Stimulated activated CD8-positive, alpha-beta memory T cell treated with anti-CD3 and anti-CD28 coated beads, Interleukin-12 subunit alpha, Interleukin-12 subunit beta, amount 100 ng/mL, for 4 hours (primary cell): ENCODE results near the gene TEP1.
"Not testable (repeated sequence)": the region's sequence is repeated elsewhere in the genome, so short reads cannot be mapped to it uniquely, and the experiment has no call there.

ENCODE experiments used
- DNase-seq: peaks from one replicate; pipeline ENCODE4 v3.0.0-alpha.2; 2020; ENCODE audit warnings: low read depth

Gene TEP1

GRCh38 chr14:20412876-20413743 is at the start of gene TEP1:
TSS of gene TEP1 (minus strand) at chr14:20413501. CDS start at chr14:20408439, 5,062 bp downstream.
- DNase-seq: peak; percentile 56

GRCh38 chr14:20461225-20462141 is 48.2 kb upstream of the TEP1 start, which contains the start of gene PIP4P1:
TSS of gene PIP4P1 (minus strand) at chr14:20461434. CDS start at chr14:20461325, 109 bp downstream.
- DNase-seq: peak; percentile 96

- DNase-seq: no peak
Measured at GRCh38 chr14:20460458-20461224, 47.3 kb upstream of the TEP1 start.

GRCh38 chr14:20458031-20458789 is 44.9 kb upstream of the TEP1 start:
- no peak for DNase-seq

GRCh38 chr14:20456971-20457370 is 43.7 kb upstream of the TEP1 start:
- no peak for DNase-seq

GRCh38 chr14:20455355-20456300 is 42.3 kb upstream of the TEP1 start:
- no peak for DNase-seq

GRCh38 chr14:20454516-20455354 is 41.4 kb upstream of the TEP1 start, which contains the start of the genes APEX1 and OSGEP:
TSS of gene APEX1 (plus strand) at chr14:20455226. CDS start at chr14:20455646, 420 bp downstream.
TSS of gene OSGEP (minus strand) at chr14:20454812. CDS start at chr14:20454683, 129 bp downstream.
- peak; percentile 95 for DNase-seq

- not testable (repeated sequence) for DNase-seq
Measured at GRCh38 chr14:20452831-20453230, 39.5 kb upstream of the TEP1 start.

GRCh38 chr14:20446889-20447288 is 33.6 kb upstream of the TEP1 start:
- no peak for DNase-seq

- not testable (repeated sequence) for DNase-seq
Measured at GRCh38 chr14:20443650-20444049, 30.3 kb upstream of the TEP1 start.

GRCh38 chr14:20441461-20441860 is 28.2 kb upstream of the TEP1 start:
- DNase-seq: no peak

GRCh38 chr14:20440882-20441281 is 27.6 kb upstream of the TEP1 start:
- no peak for DNase-seq

- DNase-seq: no peak
Measured at GRCh38 chr14:20440465-20440864, 27.2 kb upstream of the TEP1 start.

- no peak for DNase-seq
Measured at GRCh38 chr14:20438664-20439063, 25.4 kb upstream of the TEP1 start.

- no peak for DNase-seq
Measured at GRCh38 chr14:20436363-20436755, 23.1 kb upstream of the TEP1 start.

- no peak for DNase-seq
Measured at GRCh38 chr14:20435582-20436362, 22.5 kb upstream of the TEP1 start, which contains the start of gene KLHL33. TSS of gene KLHL33 (minus strand) at chr14:20436166. CDS start at chr14:20435811, 355 bp downstream.

GRCh38 chr14:20434701-20435581 is 21.6 kb upstream of the TEP1 start:
- DNase-seq: no peak
